ENCODE data around the gene PRR14L. TPM values are rescaled to one million over a fixed set of nuclear protein-coding genes. Genes with fewer than 3 reads are reported as not detected.

Gene PRR14L
- total and polyA plus RNA-seq, 2 of the 13 experiments (the other 11 are each of a cell fraction or from before 2014, with no cell fraction given) = 6.6 to 16.5 TPM

DNA sequence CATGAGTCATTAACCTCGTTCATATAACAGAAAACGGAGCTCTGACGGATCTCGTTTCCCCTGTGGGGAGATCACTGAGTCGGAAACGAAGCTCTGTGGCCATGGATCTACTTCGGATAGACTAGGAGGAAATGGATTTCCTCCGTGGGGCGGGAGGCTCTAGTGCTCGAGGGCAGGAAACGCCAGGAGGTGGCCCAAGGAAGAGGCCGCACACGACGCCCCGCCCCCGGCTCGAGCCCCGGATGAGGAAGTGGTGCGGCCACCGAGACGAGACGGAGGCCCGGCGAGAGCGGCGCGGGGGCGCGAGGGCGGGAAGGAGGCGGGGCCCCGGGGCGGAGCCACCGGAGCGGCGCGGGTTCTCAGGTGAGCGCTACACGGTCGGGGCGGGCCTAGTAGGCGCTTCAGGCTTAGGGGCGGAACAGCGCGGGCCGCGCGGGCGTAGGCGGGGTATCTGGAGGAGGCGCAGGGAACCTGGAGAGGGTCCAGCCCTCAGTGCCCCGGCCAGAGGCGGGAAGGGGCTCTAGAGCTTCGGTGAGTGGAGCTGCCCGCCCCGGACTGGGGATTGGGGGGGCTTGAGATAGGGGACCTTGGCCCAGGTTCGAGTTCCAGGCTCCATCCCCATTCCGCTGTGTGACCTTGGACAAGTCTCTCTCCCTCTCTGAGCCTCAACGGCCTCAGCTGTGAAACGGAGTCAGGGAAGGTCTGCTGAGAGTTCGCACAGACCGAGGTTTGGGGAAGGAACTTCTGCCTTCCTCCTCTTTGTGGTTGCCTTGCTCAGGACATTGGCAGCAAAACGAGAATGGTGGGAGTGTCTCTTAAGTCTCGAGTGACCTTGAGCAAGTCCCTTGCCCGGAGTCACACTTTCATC is 3.9 kb upstream of the PRR14L start, which contains the start of gene DEPDC5 (continued):
- TF ChIP-seq, protein P1, sequence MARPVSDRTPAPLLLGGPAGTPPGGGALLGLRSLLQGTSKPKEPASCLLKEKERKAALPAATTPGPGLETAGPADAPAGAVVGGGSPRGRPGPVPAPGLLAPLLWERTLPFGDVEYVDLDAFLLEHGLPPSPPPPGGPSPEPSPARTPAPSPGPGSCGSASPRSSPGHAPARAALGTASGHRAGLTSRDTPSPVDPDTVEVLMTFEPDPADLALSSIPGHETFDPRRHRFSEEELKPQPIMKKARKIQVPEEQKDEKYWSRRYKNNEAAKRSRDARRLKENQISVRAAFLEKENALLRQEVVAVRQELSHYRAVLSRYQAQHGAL (CRISPR knock-in tag; IDR thresholded peaks at IDR 0.05; ENCODE audit: not compliant biosample characterization) = no peak
- TF ChIP-seq SETDB1 (CRISPR knock-in tag; IDR thresholded peaks at IDR 0.05; ENCODE audit: borderline replicate concordance) (no peak), KLF16 (CRISPR knock-in tag; IDR thresholded peaks at IDR 0.05) (peak; percentile 45 to 67; a peak in 1 of 4 replicates), ONECUT2 (CRISPR knock-in tag; IDR thresholded peaks at IDR 0.05) (no peak), ATF7-NPFF (CRISPR knock-in tag; IDR thresholded peaks at IDR 0.05; ENCODE audit: low read depth) (peak; percentile 27; the same call in 1 of the 2 replicates), ZSCAN12 (CRISPR knock-in tag; IDR thresholded peaks at IDR 0.05) (no peak), ZNF317 (CRISPR knock-in tag; IDR thresholded peaks at IDR 0.05) (no peak), KAT8 (CRISPR knock-in tag; IDR thresholded peaks at IDR 0.05) (peak; percentile 94), ZNF501 (CRISPR knock-in tag; IDR thresholded peaks at IDR 0.05) (peak; percentile 52; the same call in 1 of the 2 replicates), ZNF619 (CRISPR knock-in tag; IDR thresholded peaks at IDR 0.05) (no peak), PLRG1 (conservative IDR thresholded peaks at IDR 0.05) (no peak), NFKB2 (CRISPR knock-in tag; IDR thresholded peaks at IDR 0.05; ENCODE audit: borderline replicate concordance) (peak; percentile 69; the same call in 1 of the 2 replicates), ZNF142 (CRISPR knock-in tag; IDR thresholded peaks at IDR 0.05) (no peak), AHR (CRISPR knock-in tag; IDR thresholded peaks at IDR 0.05) (no peak)
- TF ChIP-seq, protein P2, sequence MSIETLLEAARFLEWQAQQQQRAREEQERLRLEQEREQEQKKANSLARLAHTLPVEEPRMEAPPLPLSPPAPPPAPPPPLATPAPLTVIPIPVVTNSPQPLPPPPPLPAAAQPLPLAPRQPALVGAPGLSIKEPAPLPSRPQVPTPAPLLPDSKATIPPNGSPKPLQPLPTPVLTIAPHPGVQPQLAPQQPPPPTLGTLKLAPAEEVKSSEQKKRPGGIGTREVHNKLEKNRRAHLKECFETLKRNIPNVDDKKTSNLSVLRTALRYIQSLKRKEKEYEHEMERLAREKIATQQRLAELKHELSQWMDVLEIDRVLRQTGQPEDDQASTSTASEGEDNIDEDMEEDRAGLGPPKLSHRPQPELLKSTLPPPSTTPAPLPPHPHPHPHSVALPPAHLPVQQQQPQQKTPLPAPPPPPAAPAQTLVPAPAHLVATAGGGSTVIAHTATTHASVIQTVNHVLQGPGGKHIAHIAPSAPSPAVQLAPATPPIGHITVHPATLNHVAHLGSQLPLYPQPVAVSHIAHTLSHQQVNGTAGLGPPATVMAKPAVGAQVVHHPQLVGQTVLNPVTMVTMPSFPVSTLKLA (IDR thresholded peaks at IDR 0.05) = no peak
- TF ChIP-seq, protein P3, sequence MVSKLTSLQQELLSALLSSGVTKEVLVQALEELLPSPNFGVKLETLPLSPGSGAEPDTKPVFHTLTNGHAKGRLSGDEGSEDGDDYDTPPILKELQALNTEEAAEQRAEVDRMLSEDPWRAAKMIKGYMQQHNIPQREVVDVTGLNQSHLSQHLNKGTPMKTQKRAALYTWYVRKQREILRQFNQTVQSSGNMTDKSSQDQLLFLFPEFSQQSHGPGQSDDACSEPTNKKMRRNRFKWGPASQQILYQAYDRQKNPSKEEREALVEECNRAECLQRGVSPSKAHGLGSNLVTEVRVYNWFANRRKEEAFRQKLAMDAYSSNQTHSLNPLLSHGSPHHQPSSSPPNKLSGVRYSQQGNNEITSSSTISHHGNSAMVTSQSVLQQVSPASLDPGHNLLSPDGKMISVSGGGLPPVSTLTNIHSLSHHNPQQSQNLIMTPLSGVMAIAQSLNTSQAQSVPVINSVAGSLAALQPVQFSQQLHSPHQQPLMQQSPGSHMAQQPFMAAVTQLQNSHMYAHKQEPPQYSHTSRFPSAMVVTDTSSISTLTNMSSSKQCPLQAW (CRISPR knock-in tag; IDR thresholded peaks at IDR 0.05) = peak; percentile 20; the same call in 1 of the 2 replicates
- TF ChIP-seq, protein P4, sequence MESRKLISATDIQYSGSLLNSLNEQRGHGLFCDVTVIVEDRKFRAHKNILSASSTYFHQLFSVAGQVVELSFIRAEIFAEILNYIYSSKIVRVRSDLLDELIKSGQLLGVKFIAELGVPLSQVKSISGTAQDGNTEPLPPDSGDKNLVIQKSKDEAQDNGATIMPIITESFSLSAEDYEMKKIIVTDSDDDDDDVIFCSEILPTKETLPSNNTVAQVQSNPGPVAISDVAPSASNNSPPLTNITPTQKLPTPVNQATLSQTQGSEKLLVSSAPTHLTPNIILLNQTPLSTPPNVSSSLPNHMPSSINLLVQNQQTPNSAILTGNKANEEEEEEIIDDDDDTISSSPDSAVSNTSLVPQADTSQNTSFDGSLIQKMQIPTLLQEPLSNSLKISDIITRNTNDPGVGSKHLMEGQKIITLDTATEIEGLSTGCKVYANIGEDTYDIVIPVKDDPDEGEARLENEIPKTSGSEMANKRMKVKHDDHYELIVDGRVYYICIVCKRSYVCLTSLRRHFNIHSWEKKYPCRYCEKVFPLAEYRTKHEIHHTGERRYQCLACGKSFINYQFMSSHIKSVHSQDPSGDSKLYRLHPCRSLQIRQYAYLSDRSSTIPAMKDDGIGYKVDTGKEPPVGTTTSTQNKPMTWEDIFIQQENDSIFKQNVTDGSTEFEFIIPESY (CRISPR knock-in tag; IDR thresholded peaks at IDR 0.05) = no peak

Data from HepG2 (cell line).